Activated B cell treated with CpG ODN at 0.5 μM for 24 hours (primary cell): ENCODE measurements around the gene NDC80. TPM values are rescaled to one million over a fixed set of nuclear protein-coding genes. Genes with fewer than 3 reads are reported as not detected.

Experiments
- ATAC-seq: fragments of 200-7000 bp; cut with Tn5 transposase; one replicate; pipeline ENCODE4 v1.10.0; 2021; ENCODE audit warnings: low read depth, mild to moderate bottlenecking, moderate library complexity
- CTCF ChIA-PET: fragments of 350-600 bp; sonication (Branson Sonifier 250); formaldehyde crosslinking; loops from one replicate; lab custom pipeline; 2021; ENCODE audit warnings: antibody characterized with exemption; lab: Charles Lee
- POLR2A ChIA-PET: fragments of 350-600 bp; sonication (Branson Sonifier 250); formaldehyde crosslinking; loops from one replicate; lab custom pipeline; 2021; ENCODE audit warnings: antibody characterized with exemption; lab: Charles Lee
- DNase-seq: peaks from one replicate; pipeline ENCODE4 v3.0.0; 2022
- H3K27ac Mint-ChIP-seq: one replicate; pipeline ENCODE4 v1.8.0; 2020; ENCODE audit warnings: mixed read lengths
- H3K27me3 Mint-ChIP-seq: one replicate; pipeline ENCODE4 v1.8.0; 2021; ENCODE audit warnings: mixed read lengths
- H3K36me3 Mint-ChIP-seq: one replicate; pipeline ENCODE4 v1.8.0; 2021; ENCODE audit warnings: low read depth, mixed read lengths
- H3K4me1 Mint-ChIP-seq: one replicate; pipeline ENCODE4 v1.8.0; 2021; ENCODE audit warnings: mixed read lengths
- H3K4me3 Mint-ChIP-seq: one replicate; pipeline ENCODE4 v1.8.0; 2020; ENCODE audit warnings: mild to moderate bottlenecking, mixed read lengths
- H3K9me3 Mint-ChIP-seq: one replicate; pipeline ENCODE4 v1.8.0; 2020; ENCODE audit warnings: mixed read lengths
- intact Hi-C: fragments of 100-400 bp; cut with micrococcal nuclease; formaldehyde crosslinking; loops from one replicate; pipeline ENCODE4 v1.15.1; 2024
- total RNA-seq: library from RNA; stranded (reverse); gene quantifications from 2 replicates; pipeline ENCODE4 v1.2.3, GENCODE V29; 2022
- TF ChIP-seq, protein P1 (sequence below): fragments of 200-600 bp; IDR thresholded peaks from one replicate; pipeline ENCODE4 v1.8.0; 2022; ENCODE audit warnings: antibody characterized with exemption, mild to moderate bottlenecking

Gene NDC80
- total RNA-seq, 1 donor from 2014 or later = 1.9 TPM

DNA sequence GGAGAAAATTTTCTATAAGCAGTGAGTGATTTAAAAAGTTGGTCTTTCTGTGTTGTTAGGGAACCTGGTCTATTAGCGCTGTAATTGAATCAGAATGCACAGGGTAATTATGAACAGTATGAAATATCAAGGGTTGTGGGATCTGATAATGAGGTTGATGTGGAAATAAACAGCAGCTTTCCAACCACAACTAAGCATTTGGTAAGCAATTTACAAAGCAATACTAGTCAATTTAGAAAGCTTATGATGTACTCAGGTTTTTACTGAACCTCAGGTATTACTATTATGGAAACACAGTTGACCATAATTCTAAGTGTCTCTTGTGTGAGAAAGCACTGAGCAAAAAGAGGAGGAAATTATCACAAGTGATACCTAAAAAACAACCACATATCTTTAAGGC is 73.2 kb downstream of the NDC80 start:
- Mint-ChIP-seq H3K4me3 (no peak overlapping the region), H3K27ac (no peak overlapping the region), H3K36me3 (no peaks in the 10 kb centered on the region), H3K27me3 (no peaks in the 10 kb centered on the region), H3K4me1 (peaks cover 25% of the 10 kb centered on the region), H3K9me3 (no peaks in the 10 kb centered on the region)
- TF ChIP-seq, protein P1, sequence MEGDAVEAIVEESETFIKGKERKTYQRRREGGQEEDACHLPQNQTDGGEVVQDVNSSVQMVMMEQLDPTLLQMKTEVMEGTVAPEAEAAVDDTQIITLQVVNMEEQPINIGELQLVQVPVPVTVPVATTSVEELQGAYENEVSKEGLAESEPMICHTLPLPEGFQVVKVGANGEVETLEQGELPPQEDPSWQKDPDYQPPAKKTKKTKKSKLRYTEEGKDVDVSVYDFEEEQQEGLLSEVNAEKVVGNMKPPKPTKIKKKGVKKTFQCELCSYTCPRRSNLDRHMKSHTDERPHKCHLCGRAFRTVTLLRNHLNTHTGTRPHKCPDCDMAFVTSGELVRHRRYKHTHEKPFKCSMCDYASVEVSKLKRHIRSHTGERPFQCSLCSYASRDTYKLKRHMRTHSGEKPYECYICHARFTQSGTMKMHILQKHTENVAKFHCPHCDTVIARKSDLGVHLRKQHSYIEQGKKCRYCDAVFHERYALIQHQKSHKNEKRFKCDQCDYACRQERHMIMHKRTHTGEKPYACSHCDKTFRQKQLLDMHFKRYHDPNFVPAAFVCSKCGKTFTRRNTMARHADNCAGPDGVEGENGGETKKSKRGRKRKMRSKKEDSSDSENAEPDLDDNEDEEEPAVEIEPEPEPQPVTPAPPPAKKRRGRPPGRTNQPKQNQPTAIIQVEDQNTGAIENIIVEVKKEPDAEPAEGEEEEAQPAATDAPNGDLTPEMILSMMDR = no peak
- DNase-seq = no peak
- intact Hi-C loops = loop anchor here (5.0 kb wide), 1 partner anchor 808 kb away; the partner anchor contains the start of gene TGIF1
- ATAC-seq = no peak
- ChIA-PET CTCF (no interaction called here), POLR2A (interaction anchor here (14.8 kb wide), 1 partner anchor 12 kb away, joined by 376 read pairs; the partner anchor contains the start of gene SMCHD1)

DNA sequence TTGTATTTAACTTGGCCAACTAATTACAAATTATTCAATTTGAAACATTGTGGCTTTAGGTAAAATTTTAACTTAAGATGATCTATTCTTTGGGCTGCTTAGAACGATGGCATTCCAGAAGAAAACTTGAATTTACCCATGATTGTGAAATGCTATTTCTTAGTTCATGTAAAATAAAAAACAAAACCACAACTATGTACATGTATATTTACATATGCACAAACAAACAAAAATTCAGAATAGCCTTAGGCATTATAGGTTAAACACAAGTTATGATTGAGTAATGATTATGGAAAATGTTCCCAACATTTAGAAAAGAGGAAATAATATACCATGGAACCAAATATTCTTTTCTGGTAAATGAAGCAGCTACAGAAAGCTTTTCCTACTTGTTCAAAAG is 80.6 kb downstream of the NDC80 start:
- Mint-ChIP-seq H3K4me1 (peaks cover 21% of the 10 kb centered on the region), H3K4me3 (no peak overlapping the region), H3K36me3 (peaks cover 13% of the 10 kb centered on the region), H3K9me3 (no peaks in the 10 kb centered on the region), H3K27me3 (no peaks in the 10 kb centered on the region), H3K27ac (no peak overlapping the region)
- intact Hi-C loops = loop anchor here (10.0 kb wide), 1 partner anchor 363 kb away; the partner anchor contains the start of gene LPIN2
- POLR2A ChIA-PET = interaction anchor here (1.9 to 2.1 kb wide), 2 partner anchors 11 to 15 kb away, joined by 10 to 17 read pairs; no protein-coding TSS in a partner anchor
- ATAC-seq (no peak), DNase-seq (no peak)
- CTCF ChIA-PET = no interaction called here
- TF ChIP-seq, protein P1 = no peak

DNA sequence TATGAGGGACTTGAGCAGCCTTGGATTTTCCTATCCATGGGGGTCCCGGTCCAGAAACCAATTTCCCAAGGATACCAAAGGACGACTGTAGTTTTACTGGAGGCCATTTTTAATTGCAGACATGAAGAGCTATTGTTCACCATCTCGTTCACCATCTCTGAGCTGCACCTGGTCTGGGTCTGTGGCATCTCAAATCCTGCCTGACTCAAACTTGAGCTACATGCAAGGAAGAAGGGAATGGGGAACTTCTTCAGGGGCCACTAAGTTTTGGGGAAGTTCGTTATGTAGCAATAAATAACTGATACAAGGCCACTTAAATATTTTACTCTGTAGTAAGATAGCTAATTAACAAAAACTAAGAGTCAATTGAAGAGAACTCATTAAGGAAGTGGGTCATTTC is 82.1 kb downstream of the NDC80 start:
- peaks cover 23% of the 10 kb centered on the region for H3K36me3 Mint-ChIP-seq
- H3K27ac Mint-ChIP-seq = peak overlapping the region; percentile 98
- ChIA-PET POLR2A (interaction anchor here (1.2 to 8.5 kb wide), 3 partner anchors 14 to 83 kb away, joined by 4 to 376 read pairs (median 8); partner anchors contain the start of genes METTL4 and NDC80), CTCF (interaction anchor here (1.0 to 1.1 kb wide), 3 partner anchors 17 to 83 kb away, joined by 3 to 4 read pairs (median 3); partner anchors contain the start of genes METTL4 and NDC80)
- ATAC-seq = no peak
- H3K4me3 Mint-ChIP-seq = peak overlapping the region; percentile 17
- H3K27me3 Mint-ChIP-seq = no peaks in the 10 kb centered on the region
- H3K9me3 Mint-ChIP-seq = no peaks in the 10 kb centered on the region
- peaks cover 32% of the 10 kb centered on the region for H3K4me1 Mint-ChIP-seq
- TF ChIP-seq, protein P1 = no peak
- intact Hi-C loops = loop anchor here (10.0 kb wide), 1 partner anchor 361 kb away; the partner anchor contains the start of gene LPIN2
- no peak for DNase-seq

DNA sequence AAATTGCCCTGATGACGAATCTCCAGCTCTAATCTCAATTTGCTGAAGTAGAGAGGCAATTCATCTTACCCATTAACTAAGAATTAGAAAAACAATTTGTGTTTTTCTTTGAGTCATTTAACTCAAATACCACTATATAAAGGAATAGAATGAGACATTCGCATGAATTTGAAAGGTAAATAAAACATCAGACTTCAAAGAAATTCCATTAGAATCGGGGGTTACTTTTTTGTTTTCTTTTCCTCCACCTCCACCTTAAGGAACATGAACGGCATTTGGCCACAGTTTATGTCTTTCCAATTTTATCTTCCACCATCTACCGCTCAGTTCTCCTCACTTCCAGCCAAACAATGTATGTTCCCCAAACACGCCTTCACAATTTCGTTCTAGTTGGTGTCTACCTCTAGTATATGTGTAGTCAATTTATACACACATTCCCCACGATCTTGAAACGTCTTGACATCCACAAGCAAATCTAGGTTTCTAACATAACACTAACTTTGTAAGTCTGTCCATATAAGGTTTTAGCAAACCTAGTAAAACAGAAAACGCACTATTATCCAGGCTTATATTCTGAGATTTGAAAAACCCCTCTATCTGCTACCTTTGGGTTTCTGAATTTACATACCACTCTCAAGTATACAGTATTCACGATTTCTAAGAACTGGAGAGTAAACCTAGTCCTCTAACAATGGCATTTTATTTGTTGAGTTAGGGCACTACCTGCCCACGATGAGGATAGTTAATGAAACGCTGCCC is 83.0 kb downstream of the NDC80 start:
- CTCF ChIA-PET = interaction anchor here (0.8 to 4.0 kb wide), 6 partner anchors 11 to 84 kb away, joined by 3 to 18 read pairs (median 4); partner anchors contain the start of genes METTL4 and NDC80
- intact Hi-C loops = loop anchor here (1.0 to 10.0 kb wide), 4 partner anchors 8 to 940 kb away; partner anchors contain the start of gene LPIN2
- POLR2A ChIA-PET = interaction anchor here (0.7 to 8.5 kb wide), 12 partner anchors 10 to 107 kb away, joined by 3 to 376 read pairs (median 8); partner anchors contain the start of genes METTL4 and NDC80
- Mint-ChIP-seq H3K36me3 (peaks cover 26% of the 10 kb centered on the region), H3K9me3 (no peaks in the 10 kb centered on the region), H3K4me1 (peaks cover 37% of the 10 kb centered on the region), H3K27me3 (no peaks in the 10 kb centered on the region), H3K4me3 (peak overlapping the region; percentile 96), H3K27ac (peak overlapping the region; percentile 98)
- ATAC-seq (no peak), DNase-seq (no peak)
- TF ChIP-seq, protein P1 = no peak

DNA sequence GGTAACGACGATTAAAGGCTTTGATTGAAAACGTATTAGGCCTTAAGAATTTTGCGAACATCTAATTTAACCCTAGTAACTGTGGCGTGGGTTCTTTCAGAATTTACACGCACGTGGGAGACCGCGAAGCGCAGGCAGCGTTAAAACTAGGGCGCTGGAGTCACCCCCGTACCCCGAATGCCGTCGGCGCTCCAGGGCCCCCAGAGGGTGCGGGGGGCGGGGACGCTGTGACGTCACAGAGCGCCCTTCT is 83.5 kb downstream of the NDC80 start:
- peak; percentile 26 for ATAC-seq
- TF ChIP-seq, protein P1 = no peak
- Mint-ChIP-seq H3K36me3 (peaks cover 28% of the 10 kb centered on the region), H3K4me3 (peak overlapping the region; percentile 96), H3K4me1 (peaks cover 42% of the 10 kb centered on the region), H3K9me3 (no peaks in the 10 kb centered on the region), H3K27ac (peak overlapping the region; percentile 98), H3K27me3 (no peaks in the 10 kb centered on the region)
- intact Hi-C loops = loop anchor here (1.0 to 10.0 kb wide), 10 partner anchors 9 to 940 kb away; partner anchors contain the start of genes EMILIN2, LPIN2, METTL4 and MYL12A
- DNase-seq = peak; percentile 80
- ChIA-PET POLR2A (interaction anchor here (0.6 to 8.5 kb wide), 14 partner anchors 10 to 107 kb away, joined by 3 to 376 read pairs (median 6); partner anchors contain the start of genes METTL4 and NDC80), CTCF (interaction anchor here (0.6 to 4.0 kb wide), 4 partner anchors 12 to 84 kb away, joined by 3 to 18 read pairs (median 4); partner anchors contain the start of genes METTL4 and NDC80)
